GM18867 (cell line): ENCODE measurements around the gene KLHL17.
"Not testable (repeated sequence)": the region's sequence is repeated elsewhere in the genome, so short reads cannot be mapped to it uniquely, and the experiment has no call there.

ENCODE experiments used
- ATAC-seq: cut with Tn5 transposase; IDR thresholded peaks from one replicate; pipeline ENCODE4 v1.9.1; 2021; ENCODE audit warnings: mild to moderate bottlenecking, moderate library complexity; ENCODE audit not compliant: unreplicated experiment

The KLHL17 gene

DNA sequence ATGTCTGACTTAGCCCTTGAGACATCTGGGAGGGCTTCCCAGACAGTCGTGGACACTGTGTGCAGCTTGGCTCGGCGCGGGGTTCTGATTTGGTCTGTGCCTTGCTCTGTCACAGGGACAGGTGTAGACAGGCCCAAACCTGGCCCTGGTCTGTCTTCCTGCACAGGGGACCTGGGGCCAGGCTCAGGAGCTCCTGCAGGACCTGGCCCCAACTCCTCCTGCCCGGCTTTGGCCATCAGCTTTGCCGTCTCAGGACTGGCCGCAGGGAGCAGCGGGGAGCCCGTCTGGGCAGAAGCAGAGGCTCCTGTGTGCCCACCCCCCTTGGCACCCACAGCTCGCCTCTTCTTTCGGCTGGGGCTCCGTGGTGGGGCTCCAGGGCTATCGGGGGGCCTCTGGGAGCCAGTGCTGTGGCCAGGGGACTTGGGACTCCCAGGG is 19.8 kb downstream of the KLHL17 start:
- no peak for ATAC-seq

DNA sequence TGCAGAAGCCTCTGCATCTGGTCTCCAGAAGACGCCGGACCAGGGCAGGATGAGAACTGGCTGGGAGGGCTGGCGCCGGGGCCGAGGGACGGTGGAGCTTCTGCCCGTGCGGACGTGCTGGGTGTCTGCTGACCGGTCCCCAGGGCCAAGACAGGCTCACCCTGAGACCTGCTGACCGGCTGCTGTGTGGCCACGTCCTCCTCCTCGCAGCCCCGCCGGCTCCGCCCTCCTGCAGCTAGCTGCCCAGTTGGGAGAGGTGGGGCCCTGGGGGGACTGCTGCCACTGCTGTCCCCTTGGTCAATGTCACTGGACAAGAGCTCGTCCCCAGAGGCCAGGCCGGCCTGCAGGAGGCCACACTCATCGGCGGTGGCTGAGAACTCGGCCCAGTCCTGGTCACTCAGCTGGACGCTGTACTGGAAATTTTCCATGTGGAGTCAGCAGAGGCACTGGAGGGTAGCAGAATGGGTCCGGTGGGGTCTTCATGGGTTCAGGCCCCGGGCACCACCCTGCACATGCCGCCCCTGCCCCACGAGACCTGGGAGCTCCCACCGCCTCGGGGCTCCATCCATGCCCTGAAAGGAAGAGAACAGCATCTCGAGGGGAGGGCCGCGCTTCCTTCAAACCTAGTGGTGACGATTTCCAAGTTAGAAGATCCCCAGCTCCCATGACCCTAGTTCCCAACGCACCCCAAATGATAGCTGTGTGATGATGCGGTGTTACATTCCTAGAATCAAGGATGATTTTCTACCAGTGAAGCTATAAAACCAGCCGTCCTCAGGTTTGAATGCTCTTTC is 20.4 kb downstream of the KLHL17 start:
- ATAC-seq, result no peak

DNA sequence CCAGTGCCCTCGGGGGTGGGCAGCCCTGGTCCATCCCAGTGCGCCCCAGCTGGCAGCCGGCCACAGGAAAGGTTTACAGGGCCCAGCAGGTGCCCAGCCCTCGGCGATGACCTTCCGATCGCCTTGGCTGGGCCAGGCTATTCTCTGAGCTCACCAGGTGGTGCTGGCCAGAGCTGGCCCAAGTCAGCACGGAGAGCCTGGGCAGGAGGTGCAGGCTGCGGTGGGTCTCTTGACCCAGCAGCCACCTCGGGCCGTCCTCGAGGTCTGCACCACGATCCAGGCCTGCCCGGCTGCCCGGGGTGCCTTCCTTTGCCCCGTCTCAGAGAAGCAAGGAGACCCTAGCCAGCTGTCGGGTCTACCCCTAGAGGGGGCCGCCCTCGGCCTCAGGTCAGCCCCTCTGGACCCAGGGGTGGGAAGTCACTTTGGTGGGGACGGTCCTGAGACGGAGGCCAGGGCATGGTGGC is 21.1 kb downstream of the KLHL17 start:
- ATAC-seq, result no peak

DNA sequence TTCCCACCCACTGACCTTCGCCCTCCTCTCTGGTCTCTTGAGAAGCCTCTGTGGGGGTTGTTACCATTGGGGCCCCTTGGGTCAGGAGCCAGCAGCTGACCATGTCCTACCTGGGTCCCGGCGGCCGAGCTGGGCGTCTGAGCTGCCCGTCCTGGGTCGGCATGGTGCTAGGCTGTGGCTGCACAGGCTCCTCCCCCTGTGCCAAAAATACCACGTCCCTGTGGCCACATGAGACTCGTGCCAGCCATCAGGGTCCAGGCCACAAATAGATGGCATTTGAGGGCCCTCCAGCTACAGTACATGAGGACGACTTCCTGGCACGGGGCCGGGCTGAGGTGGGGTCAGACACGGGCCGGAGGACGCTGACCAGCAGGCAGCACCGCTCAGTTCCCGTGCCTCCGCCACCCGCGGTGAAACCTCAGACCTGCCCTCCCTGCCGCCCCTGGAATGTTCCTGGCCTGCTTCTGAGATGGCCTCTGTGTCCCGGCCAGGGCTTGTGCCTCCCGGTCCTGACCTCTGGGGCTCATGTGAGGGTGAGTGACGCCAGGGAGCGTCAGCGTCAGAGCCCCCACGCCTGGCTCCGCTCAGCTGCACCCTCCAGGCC is 21.7 kb downstream of the KLHL17 start, which contains the start of gene PERM1:
Gene PERM1 (minus strand): TSS at position 139 of the 604 bp plus-strand sequence. CDS start 1,064 bp downstream, outside the sequence.
- no peak for ATAC-seq

DNA sequence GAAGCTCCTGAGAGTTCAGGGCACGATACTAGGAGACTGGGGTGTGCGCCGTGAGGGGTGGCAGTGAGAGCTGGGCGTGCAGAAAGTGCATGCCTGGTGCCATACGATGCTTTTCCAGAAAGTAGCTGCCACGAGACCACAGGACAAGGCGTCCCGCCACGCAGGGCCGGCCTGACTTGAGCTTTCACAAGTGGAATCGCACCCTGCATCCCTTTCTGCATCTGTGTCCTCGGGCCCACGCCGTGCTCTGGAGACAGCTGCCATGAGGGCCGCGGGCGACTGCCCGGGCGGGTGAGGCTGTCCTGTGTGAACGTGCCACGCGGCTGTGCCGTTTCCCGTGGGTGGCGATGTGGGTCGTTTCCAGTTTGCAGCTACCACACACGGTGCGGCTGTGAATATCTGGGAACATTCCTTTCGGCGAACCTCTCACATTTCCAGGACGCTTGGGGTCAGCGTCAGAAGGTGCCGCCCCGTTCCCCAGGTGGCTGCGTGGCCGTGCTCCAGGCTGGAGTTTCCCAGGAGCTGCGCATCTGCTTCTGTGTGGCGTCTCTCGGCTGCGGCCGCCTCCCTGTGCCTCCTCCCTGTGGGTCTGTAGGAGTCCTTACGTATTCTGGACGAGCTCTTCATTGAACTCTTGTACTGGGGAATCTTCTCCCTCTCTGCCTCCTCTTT is 22.5 kb downstream of the KLHL17 start:
- ATAC-seq, result no peak

DNA sequence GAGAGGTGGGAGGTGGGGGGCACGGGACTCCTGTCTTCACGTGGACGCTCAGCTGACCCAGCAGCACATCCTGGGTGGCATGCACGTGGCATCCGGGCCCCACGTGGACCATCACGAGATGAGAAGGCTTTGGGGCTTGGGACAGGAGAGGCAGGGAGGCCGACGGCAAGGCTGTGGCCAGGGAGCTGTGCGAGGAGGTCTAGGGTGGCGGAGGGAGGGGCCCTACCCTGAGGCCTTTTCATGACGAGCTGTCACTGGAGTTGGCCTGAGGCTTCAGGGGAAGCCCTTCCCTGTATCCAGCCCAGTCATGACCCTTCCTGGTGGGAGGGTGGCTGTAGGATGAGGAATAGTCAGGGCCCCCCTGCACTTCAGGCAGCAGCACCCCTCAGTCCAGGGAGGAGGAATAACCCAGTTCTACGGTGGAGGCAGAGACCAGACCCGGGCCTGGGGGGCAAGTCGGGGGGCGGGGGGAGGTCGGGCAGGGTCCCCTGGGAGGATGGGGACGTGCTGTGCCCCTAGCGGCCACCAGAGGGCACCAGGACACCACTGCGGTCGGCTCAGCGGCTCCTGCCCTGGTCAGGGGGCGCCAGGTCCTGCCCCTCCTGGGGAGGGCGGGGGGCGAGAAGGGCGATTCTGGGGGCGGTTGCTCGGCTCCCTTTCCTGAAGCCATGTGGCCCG is 23.6 kb downstream of the KLHL17 start:
- ATAC-seq, result no peak

DNA sequence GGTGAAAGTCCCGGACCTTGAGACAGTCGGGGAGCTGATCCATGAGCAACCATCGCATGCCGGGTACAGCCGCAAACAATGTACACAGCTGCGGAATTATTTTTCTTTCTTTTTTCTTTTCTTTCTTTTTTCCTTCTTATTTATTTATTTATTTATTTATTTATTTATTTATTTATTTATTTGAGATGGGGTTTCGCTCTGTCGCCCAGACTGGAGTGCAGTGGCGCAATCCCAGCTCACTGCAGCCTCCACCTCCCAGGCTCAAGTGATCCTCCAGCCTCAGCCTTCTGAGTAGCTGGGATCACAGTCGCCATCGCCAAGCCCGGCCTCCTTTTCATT is 24.1 kb downstream of the KLHL17 start:
- no peak for ATAC-seq

DNA sequence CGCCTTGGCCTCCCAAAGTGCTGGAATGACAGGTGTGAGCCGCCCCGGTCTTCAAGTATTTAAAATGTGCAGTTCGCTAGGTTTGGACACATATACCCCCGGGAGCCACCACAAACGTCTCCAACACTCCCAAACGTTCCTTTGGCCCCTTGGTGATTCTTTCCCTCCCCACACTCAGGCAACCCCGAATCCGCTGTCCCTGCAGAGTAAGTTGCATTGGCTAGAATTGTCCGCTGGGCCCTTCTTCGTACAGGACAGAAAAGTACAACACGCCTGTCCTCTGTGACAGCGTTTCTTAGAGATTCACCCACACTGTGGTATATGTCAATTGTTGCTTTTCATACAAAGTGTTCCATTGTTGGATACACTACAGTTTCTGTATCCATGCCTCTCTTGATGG is 24.7 kb downstream of the KLHL17 start:
- no peak for ATAC-seq

DNA sequence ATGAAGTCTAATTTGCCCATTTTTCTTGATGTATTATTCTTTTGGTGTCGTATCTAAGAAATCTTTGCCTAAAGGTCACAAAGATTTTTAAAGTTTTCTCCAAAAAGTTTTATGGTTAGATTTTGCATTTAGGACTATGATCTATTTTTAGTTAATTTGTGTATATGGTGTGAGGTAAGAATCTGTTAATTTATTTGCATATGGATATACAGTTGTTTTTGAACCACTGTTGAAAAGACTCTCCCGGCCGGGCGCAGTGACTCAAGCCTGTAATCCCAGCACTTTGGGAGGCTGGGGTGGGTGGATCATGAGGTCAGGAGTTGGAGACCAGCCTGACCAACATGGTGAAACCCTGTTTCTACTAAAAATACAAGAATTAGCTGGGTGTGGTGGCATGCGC is 27.7 kb downstream of the KLHL17 start:
- not testable (repeated sequence) for ATAC-seq

DNA sequence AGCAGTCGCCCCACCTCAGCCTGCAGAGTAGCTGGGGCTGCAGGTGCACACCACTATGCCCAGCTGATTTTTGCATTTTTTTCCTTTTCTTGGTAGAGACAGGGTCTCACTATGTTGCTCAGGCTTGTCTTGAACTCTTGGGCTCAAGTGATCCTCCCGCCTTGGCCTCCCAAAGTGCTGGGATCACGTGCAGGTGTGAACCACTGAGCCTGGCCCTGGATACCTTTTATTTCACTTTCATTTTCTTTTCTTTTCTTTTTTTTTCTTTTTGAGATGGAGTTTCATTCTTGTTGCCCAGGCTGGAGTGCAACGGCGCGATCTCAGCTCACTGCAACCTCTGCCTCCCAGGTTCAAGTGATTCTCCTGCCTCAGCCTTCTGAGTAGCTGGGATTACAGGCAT is 30.9 kb downstream of the KLHL17 start:
- not testable (repeated sequence) for ATAC-seq

DNA sequence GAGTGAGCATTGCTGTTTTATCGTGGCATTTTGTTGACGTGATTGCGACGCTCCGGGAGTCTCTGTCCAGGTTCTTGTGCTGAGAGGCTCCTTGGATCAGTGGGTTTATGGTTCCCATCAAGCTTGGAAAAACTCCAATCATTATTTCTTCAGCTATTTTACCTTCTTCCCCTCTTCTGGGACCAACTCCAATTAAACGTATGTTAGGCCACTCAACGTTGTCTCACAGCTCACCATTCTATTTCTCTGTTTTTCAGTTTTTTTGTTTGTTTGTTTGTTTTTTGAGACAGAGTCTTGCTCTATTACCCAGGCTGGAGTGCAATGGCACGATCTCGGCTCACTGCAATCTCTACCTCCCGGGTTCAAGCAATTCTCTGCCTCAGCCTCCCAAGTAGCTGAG is 31.5 kb downstream of the KLHL17 start:
- no peak for ATAC-seq

DNA sequence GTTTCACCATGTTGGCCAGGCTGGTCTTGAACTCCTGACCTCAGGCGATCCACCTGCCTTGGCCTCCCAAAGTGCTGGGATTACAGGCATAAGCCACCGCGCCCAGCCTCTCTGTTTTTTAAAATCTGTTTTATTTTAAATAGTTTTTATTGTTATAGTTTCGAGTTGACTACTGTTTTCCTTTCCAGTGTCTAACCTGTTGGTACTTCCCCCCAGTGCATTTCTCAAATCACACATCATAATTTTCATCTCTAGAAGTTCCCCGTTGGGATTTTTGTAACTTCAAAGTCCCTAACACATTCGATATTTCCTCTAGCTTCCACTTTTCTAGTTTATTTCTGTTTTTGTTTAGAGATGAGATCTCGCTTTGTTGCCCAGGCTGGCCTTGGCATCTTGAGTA is 32.0 kb downstream of the KLHL17 start:
- no peak for ATAC-seq

DNA sequence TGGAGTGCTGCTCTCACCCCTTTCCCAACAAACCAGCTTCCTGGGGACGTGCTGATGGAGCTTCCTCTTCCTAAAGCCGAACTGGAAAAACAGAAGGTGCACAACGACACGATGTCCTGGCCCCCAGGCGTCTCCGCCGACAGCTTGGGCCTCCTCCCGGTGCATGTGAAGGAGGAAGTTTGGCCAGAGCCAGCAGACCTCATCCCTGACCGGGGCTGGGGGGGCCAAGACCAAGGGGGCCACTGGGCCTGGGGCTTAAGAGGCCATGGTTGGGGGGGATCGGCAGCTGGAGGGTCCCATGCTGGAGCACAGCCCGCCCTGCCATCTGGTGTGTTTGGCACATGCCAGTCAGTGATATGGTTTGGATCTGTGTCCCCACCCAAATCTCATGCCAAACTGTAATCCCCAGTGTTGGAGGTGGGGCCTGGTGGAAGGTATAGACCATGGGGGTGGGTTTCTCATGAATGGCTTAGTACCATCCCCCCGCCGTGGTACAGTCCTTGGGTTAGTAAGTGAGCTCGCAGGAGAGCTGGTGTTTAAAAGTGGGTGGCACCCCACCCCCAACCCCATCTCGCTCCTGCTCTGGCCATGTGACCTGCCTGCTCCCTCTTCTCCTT is 33.1 kb downstream of the KLHL17 start:
- ATAC-seq, result no peak

DNA sequence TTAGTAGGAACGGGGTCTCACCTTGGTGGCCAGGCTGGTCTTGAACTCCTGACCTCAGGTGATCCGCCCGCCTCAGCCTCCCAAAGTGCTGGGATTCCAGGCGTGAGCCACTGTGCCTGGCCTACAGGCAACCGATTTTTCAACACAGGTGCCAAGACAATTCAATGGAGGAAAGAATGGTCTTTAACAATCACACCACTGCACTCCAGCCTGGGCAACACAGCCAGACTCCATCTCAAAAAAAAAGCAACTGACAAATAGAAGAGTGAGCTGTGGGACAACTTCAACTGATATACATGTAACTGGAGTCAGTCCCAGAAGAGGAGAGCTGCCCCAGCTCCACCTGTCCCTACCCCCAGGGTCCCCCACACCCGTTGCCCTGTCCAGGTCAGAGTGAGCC is 34.2 kb downstream of the KLHL17 start:
- ATAC-seq, result not testable (repeated sequence)

DNA sequence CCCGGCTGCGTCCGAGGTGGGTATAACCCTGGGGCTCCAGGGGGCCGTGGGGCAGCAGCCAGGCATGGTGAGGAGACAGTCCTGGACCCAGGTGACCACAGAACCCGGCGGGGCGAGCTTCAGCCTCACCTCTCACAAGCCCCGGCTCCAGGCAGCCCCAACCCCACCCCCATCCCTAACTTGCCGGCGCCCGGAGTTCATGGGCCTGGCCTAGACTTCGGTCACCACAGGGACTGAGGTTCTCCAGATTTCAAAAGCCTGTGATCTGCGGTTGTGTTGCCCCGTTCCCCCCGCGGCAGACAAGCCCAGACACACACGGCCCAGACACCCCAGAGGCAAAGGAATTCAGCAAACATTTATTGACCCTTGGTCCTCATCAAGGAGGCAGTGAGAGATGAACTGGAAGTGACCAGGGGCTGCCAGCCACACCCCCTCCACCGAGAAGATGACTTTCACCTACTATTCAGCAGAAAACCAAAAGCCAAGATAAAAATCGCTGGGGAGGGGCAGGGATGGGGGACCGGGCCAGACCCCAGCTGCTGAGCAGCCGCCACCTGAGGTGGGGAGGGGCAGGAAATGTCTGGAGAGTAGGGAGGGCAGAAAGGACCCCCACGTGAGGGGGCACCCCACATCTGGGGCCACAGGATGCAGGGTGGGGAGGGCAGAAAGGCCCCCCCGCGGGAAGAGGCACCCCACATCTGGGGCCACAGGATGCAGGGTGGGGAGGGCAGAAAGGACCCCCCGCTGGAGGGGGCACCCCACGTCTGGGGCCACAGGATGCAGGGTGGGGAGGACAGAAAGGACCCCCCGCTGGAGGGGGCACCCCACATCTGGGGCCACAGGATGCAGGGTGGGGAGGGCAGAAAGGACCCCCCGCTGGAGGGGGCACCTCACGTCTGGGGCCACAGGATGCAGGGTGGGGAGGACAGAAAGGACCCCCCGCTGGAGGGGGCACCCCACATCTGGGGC is 35.6 kb downstream of the KLHL17 start:
- ATAC-seq, result no peak

DNA sequence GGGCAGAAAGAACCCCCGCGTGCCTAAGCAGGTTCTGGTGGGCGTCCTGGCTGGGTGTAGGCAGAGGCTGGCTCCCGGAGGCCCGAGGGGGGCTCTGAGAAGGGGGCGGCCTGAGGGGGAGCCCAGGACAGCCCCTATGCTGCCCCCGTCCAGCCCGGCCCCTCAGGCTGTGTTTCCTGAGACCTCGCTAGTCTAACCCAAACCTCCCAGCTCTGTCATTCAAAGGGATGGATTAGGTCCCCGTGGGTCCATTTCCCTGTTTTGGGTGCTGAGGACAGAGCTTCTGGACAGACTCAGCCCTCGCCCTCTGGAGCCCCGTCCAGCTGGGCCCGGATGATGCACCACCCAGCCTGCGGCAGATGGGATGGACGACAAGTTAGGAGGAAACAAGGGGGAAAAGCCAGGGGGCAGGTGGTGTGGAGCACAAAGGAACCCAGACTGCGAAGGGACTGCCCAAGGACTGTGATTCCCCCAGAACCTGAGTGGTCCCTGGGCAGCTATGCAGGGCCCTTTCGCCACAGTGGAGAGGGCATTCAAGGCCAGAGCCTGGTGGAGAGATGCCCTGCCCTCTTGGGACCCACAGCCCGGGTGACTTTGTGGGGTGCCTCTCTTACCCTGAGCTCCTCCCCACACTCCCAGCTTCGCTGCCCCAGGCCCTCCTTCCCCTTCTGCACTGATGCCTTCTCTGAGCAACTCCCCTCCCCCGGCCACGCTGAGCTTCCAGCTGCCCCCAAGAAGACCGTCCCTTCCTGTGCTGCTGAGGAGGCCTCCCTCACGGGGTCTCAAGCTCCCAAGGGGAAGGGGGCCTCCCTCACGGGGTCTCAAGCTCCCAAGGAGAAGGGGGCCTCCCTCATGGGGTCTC is 36.7 kb downstream of the KLHL17 start:
- ATAC-seq, result no peak

DNA sequence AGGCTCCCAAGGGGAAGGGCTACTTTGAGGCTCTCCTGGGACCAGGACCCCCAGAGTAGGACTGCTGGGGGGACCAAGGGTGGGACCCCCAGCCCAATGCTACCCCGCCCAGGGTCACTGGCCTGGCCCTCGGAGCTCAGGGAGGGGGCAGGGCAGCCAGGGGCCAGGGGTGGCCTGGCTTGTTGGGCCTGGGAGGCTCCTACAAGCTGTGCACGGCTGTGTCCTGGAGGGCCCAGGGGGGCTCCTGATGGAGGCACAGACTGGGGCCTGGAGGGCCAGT is 37.3 kb downstream of the KLHL17 start:
- no peak for ATAC-seq

DNA sequence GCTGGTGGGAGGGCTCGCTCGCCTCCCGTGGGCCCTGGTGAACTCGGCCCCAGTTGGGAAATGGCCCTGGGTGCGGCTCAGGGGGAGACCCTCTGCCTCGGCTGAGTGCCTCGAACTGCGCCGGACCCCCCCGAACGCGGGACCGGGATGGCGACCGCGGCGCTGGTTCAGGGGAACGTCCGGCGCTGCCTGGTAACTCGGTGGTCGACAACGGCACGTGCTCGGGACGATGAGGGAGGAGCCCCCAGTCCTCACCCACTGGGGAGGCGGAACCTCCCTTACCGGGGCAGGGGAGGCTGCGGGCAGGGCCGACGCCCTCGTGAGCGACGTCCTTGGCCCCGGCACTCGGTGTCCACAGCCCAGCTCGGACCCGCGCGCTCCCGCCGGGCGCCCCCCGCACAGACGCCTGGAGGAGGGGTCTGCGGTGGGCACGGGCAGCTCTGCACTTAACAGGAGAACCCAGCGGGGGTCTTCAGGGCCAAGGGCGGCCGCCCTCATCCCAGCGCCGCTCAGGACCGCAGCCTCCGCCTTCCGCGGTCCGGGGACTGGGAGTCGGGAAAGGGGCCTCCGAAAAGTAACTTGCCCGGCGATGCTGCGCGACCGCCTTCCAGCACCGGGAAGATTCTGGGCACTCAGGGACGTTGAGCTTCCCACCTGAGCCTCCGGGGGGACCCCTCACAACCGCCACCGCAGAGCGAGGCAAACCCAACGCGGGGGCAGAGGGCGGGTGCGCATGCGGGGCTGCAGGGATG is 37.8 kb downstream of the KLHL17 start:
- ATAC-seq, result no peak

DNA sequence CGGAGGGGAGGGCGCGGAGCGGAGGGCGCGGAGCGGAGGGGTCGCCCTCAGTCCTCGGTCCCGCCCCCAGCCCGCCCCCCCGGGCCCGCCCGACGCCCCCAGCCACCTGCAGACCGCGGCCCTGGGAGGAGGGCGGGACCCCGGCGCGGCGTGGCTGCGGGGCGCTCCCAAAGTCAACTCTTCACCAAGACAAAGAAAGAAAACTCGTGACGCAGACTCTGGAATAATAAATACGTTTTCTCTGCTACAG is 38.3 kb downstream of the KLHL17 start:
- no peak for ATAC-seq
